H1 (cell line): ENCODE measurements around the gene TRABD. TPM values are rescaled to one million over a fixed set of nuclear protein-coding genes. Genes with fewer than 3 reads are reported as not detected.

ENCODE experiments used
- ASH2L ChIP-seq: fragments of 200-600, 300-600 bp; sonication (generic); IDR thresholded peaks from one replicate; pipeline ENCODE4 v1.7.1; 2017; ENCODE audit warnings: low read length
- BRCA1 ChIP-seq: IDR thresholded peaks from 2 replicates; pipeline ENCODE4 v1.6.1; 2012; ENCODE audit warnings: low read depth, low read length, improper control_type of control experiment
- CBX5 ChIP-seq: fragments of 300-800, 300-1000 bp; sonication (generic); IDR thresholded peaks from 2 replicates; pipeline ENCODE4 v1.7.1; 2016; ENCODE audit warnings: antibody characterized with exemption, low read length, low read depth
- EGR1 ChIP-seq: IDR thresholded peaks from 2 replicates; pipeline ENCODE4 v1.6.1; 2011; ENCODE audit warnings: low read depth, low read length, borderline replicate concordance
- EP300 ChIP-seq, 2 experiments: IDR thresholded peaks; 1 replicate in 1 of 2; 2 replicates in 1 of 2; pipeline ENCODE4 v1.6.1; 2011 to 2012; ENCODE audit warnings: low read depth in 2 of 2, low read length in 2 of 2, mild to moderate bottlenecking in 2 of 2, borderline replicate concordance in 1 of 2, inconsistent platforms in 1 of 2, moderate library complexity in 1 of 2
- EZH2 ChIP-seq: fragments of 200-600 bp; sonication (generic); IDR thresholded peaks from 2 replicates; pipeline ENCODE4 v1.7.1; 2012; ENCODE audit warnings: low read depth, mild to moderate bottlenecking, moderate library complexity, low read length, inconsistent platforms; ENCODE audit not compliant: severe bottlenecking
- GABPA ChIP-seq: IDR thresholded peaks from 2 replicates; pipeline ENCODE4 v1.6.1; 2011; ENCODE audit warnings: mild to moderate bottlenecking, low read length, moderate library complexity, borderline replicate concordance; ENCODE audit not compliant: insufficient read depth
- JUND ChIP-seq: IDR thresholded peaks from 2 replicates; pipeline ENCODE4 v1.6.1; 2011; ENCODE audit warnings: mild to moderate bottlenecking, improper control_type of control experiment, low read length
- KDM4A ChIP-seq: IDR thresholded peaks from one replicate; pipeline ENCODE4 v1.7.1; 2012; ENCODE audit warnings: low read depth, mild to moderate bottlenecking, moderate library complexity, low read length, inconsistent platforms; ENCODE audit not compliant: severe bottlenecking
- KDM5A ChIP-seq: fragments of 200-600 bp; IDR thresholded peaks from 2 replicates; pipeline ENCODE4 v1.7.1; 2012; ENCODE audit warnings: mild to moderate bottlenecking, low read length, inconsistent platforms, mixed read lengths
- NANOG ChIP-seq: IDR thresholded peaks from 2 replicates; pipeline ENCODE4 v1.6.1; 2011; ENCODE audit warnings: low read length, low read depth, mild to moderate bottlenecking, inconsistent platforms; ENCODE audit not compliant: insufficient read depth, poor library complexity, severe bottlenecking
- POLR2AphosphoS5 ChIP-seq: IDR thresholded peaks from 2 replicates; pipeline ENCODE4 v1.6.1; 2011; ENCODE audit warnings: low read depth, low read length
- POU5F1 ChIP-seq: IDR thresholded peaks from 2 replicates; pipeline ENCODE4 v1.6.1; 2011; ENCODE audit warnings: low read depth, mild to moderate bottlenecking, low read length, moderate library complexity
- RBBP5 ChIP-seq: IDR thresholded peaks from 2 replicates; pipeline ENCODE4 v1.7.1; 2012; ENCODE audit warnings: low read depth, mild to moderate bottlenecking, inconsistent platforms, low read length, moderate library complexity, borderline replicate concordance
- RFX5 ChIP-seq: IDR thresholded peaks from 2 replicates; pipeline ENCODE4 v1.6.1; 2011; ENCODE audit warnings: low read depth, low read length, improper control_type of control experiment, borderline replicate concordance
- RXRA ChIP-seq: IDR thresholded peaks from 2 replicates; pipeline ENCODE4 v1.6.1; 2011; ENCODE audit warnings: low read depth, mild to moderate bottlenecking, low read length, moderate library complexity; ENCODE audit not compliant: insufficient read depth
- SIN3A ChIP-seq, 2 experiments: IDR thresholded peaks in 1 of 2; conservative IDR thresholded peaks in 1 of 2; 2 replicates each; pipeline ENCODE4 v1.6.1; 2011 to 2012; ENCODE audit warnings: low read length in 2 of 2, improper control_type of control experiment in 1 of 2, low read depth in 1 of 2, mild to moderate bottlenecking in 1 of 2
- SP4 ChIP-seq: IDR thresholded peaks from 2 replicates; pipeline ENCODE4 v1.6.1; 2012; ENCODE audit warnings: low read length, inconsistent platforms
- SRF ChIP-seq: IDR thresholded peaks from 2 replicates; pipeline ENCODE4 v1.6.1; 2011; ENCODE audit warnings: mild to moderate bottlenecking, low read depth, low read length, moderate library complexity
- TAF7 ChIP-seq: optimal IDR thresholded peaks from 2 replicates; pipeline ENCODE3; 2011; ENCODE audit warnings: low read depth, mild to moderate bottlenecking, inconsistent platforms, low read length, moderate library complexity, borderline replicate concordance
- TEAD4 ChIP-seq: IDR thresholded peaks from 2 replicates; pipeline ENCODE4 v1.6.1; 2012; ENCODE audit warnings: low read depth, low read length, inconsistent platforms, mixed read lengths
- USF2 ChIP-seq: IDR thresholded peaks from 2 replicates; pipeline ENCODE4 v1.6.1; 2011; ENCODE audit warnings: low read length, improper control_type of control experiment
- YY1 ChIP-seq: IDR thresholded peaks from 2 replicates; pipeline ENCODE4 v1.6.1; 2011; ENCODE audit warnings: low read depth, mild to moderate bottlenecking, low read length
- polyA plus RNA-seq, 7 experiments: library from polyadenylated mRNA; depleted of rRNA in 3 of 7; stranded (reverse) in 5 of 7; unstranded in 2 of 7; fragments of >200 nt in 5 of 7; fragments of 200-250 nt in 2 of 7; gene quantifications; 1 replicate in 5 of 7; 2 replicates in 1 of 7; 4 replicates in 1 of 7; pipeline versions ENCODE4 v1.2.1 to v1.2.3, GENCODE V29; 2011 to 2013; ENCODE audit warnings: missing spikeins in 2 of 7, mixed read lengths in 2 of 7
- total RNA-seq: library from RNA; stranded (reverse); fragmentation: NEBNext Ultra II Directional; extraction: Animal tissue kit (Norgen Biotek cat#: 25700); gene quantifications from 2 replicates; pipeline ENCODE4 v1.2.1, GENCODE V29; 2021

The TRABD gene
- total and polyA plus RNA-seq, 2 of the 8 experiments (the other 6 are each of a cell fraction or from before 2014, with no cell fraction given), result 44.2 to 57.5 TPM

GRCh38 chr22:50170453-50171318, 15.0 kb upstream of the TRABD start, which contains the start of gene PANX2 (continued):
- TF ChIP-seq USF2, result no peak
- no peak for TF ChIP-seq ASH2L
- no peak for TF ChIP-seq JUND
- TF ChIP-seq POLR2AphosphoS5, result no peak
- no peak for TF ChIP-seq EP300 (IDR thresholded peaks at IDR 0.05; ENCODE audit: borderline replicate concordance in 1 of 2, low read depth in 2 of 2, low read length in 2 of 2)
- 0 out of 4 replicates have a peak, but pooled peaks of 1 of the 2 experiments have one; percentile 23 for TF ChIP-seq SIN3A (conservative IDR thresholded peaks at IDR 0.05 in 1 of 2, IDR thresholded peaks at IDR 0.05 in 1 of 2; ENCODE audit: low read depth in 1 of 2, low read length in 2 of 2)
- no peak for TF ChIP-seq EGR1
- no peak for TF ChIP-seq CBX5
- no peak for TF ChIP-seq GABPA
- no peak for TF ChIP-seq POU5F1
- TF ChIP-seq BRCA1, result no peak
- TF ChIP-seq YY1, result no peak
- TF ChIP-seq KDM5A, result no peak
- no peak for TF ChIP-seq SP4
- no peak for TF ChIP-seq TEAD4
- peak; percentile 64; the same call in 1 of the 2 replicates for TF ChIP-seq RBBP5
- no peak for TF ChIP-seq NANOG
- TF ChIP-seq TAF7, result no peak
- TF ChIP-seq RFX5, result no peak
- peak; percentile 30 for TF ChIP-seq EZH2
- TF ChIP-seq KDM4A, result peak; percentile 88
- TF ChIP-seq SRF, result no peak
- no peak for TF ChIP-seq RXRA
